H9 (cell line): ENCODE data around the gene LTF. TPM values are rescaled to one million over a fixed set of nuclear protein-coding genes. Genes with fewer than 3 reads are reported as not detected.

Experiments
- DNase-seq: peaks from one replicate; pipeline ENCODE4 v3.0.0-alpha.2; 2017
- H2AFZ ChIP-seq: one replicate; pipeline ENCODE4 v1.6.1; 2013; ENCODE audit warnings: mild to moderate bottlenecking, low read length, control low read depth, moderate library complexity
- H2AK5ac ChIP-seq: 2 replicates; pipeline ENCODE4 v1.6.1; 2013; ENCODE audit warnings: low read length, control low read depth, mixed read lengths; ENCODE audit not compliant: insufficient read length
- H2BK120ac ChIP-seq: one replicate; pipeline ENCODE4 v1.6.1; 2013; ENCODE audit warnings: low read depth, mild to moderate bottlenecking, low read length, control low read depth, inconsistent platforms; ENCODE audit not compliant: poor library complexity, severe bottlenecking
- H2BK12ac ChIP-seq: 2 replicates; pipeline ENCODE4 v1.6.1; 2013; ENCODE audit warnings: low read length, control low read depth, mixed read lengths, low read depth; ENCODE audit not compliant: insufficient read length
- H2BK15ac ChIP-seq: 2 replicates; pipeline ENCODE4 v1.6.1; 2013; ENCODE audit warnings: low read depth, low read length, control low read depth
- H2BK20ac ChIP-seq: one replicate; pipeline ENCODE4 v1.6.1; 2013; ENCODE audit warnings: low read depth, mild to moderate bottlenecking, low read length, control low read depth, inconsistent platforms; ENCODE audit not compliant: poor library complexity, severe bottlenecking
- H2BK5ac ChIP-seq: 2 replicates; pipeline ENCODE4 v1.6.1; 2013; ENCODE audit warnings: low read length, control low read depth, mixed read lengths; ENCODE audit not compliant: insufficient read length
- H3K14ac ChIP-seq: 2 replicates; pipeline ENCODE4 v1.6.1; 2013; ENCODE audit warnings: low read length, control low read depth; ENCODE audit not compliant: insufficient read depth
- H3K18ac ChIP-seq: 2 replicates; pipeline ENCODE4 v1.6.1; 2013; ENCODE audit warnings: low read depth, mild to moderate bottlenecking, mixed read lengths, low read length, control low read depth; ENCODE audit not compliant: insufficient read length
- H3K23ac ChIP-seq: 2 replicates; pipeline ENCODE4 v1.6.1; 2013; ENCODE audit warnings: low read length, control low read depth, mixed read lengths, low read depth; ENCODE audit not compliant: insufficient read length
- H3K23me2 ChIP-seq: 2 replicates; pipeline ENCODE4 v1.6.1; 2013; ENCODE audit warnings: low read depth, mild to moderate bottlenecking, mixed read lengths, low read length, control low read depth; ENCODE audit not compliant: insufficient read length, poor library complexity, severe bottlenecking
- H3K27ac ChIP-seq: 2 replicates; pipeline ENCODE4 v1.5.1; 2013; ENCODE audit warnings: low read length, control low read depth, mixed read lengths, low read depth; ENCODE audit not compliant: insufficient read length
- H3K27me3 ChIP-seq: 2 replicates; pipeline ENCODE4 v1.6.1; 2013; ENCODE audit warnings: low read length, control low read depth, inconsistent platforms; ENCODE audit not compliant: insufficient read depth
- H3K4ac ChIP-seq: 2 replicates; pipeline ENCODE4 v1.6.1; 2013; ENCODE audit warnings: low read depth, mild to moderate bottlenecking, control low read depth, inconsistent platforms, low read length, moderate library complexity
- H3K4me1 ChIP-seq: 2 replicates; pipeline ENCODE4 v1.6.1; 2013; ENCODE audit warnings: low read length, control low read depth, inconsistent platforms; ENCODE audit not compliant: insufficient read depth
- H3K4me2 ChIP-seq: 2 replicates; pipeline ENCODE4 v1.6.1; 2013; ENCODE audit warnings: low read length, control low read depth, mixed read lengths; ENCODE audit not compliant: insufficient read length, insufficient read depth
- H3K56ac ChIP-seq: 2 replicates; pipeline ENCODE4 v1.6.1; 2013; ENCODE audit warnings: low read depth, mild to moderate bottlenecking, mixed read lengths, low read length, control low read depth; ENCODE audit not compliant: insufficient read length
- H3K79me1 ChIP-seq: 2 replicates; pipeline ENCODE4 v1.6.1; 2013; ENCODE audit warnings: low read depth, mild to moderate bottlenecking, moderate library complexity, low read length, control low read depth, inconsistent platforms; ENCODE audit not compliant: insufficient read depth, poor library complexity, severe bottlenecking
- H3K79me2 ChIP-seq: 2 replicates; pipeline ENCODE4 v1.6.1; 2013; ENCODE audit warnings: low read length, control low read depth, inconsistent platforms; ENCODE audit not compliant: insufficient read depth
- H3K9ac ChIP-seq: 2 replicates; pipeline ENCODE4 v1.6.1; 2013; ENCODE audit warnings: low read length, control low read depth, mixed read lengths; ENCODE audit not compliant: insufficient read length; ENCODE audit errors: extremely low read depth
- H3K9me3 ChIP-seq: one replicate; pipeline ENCODE4 v1.6.1; 2013; ENCODE audit warnings: low read depth, low read length, inconsistent platforms; ENCODE audit not compliant: control insufficient read depth
- H3T11ph ChIP-seq: one replicate; pipeline ENCODE4 v1.6.1; 2013; ENCODE audit warnings: mild to moderate bottlenecking, low read length, control low read depth, inconsistent platforms
- H4K20me1 ChIP-seq: one replicate; pipeline ENCODE4 v1.6.1; 2013; ENCODE audit not compliant: control insufficient read depth, insufficient read length, insufficient read depth
- H4K5ac ChIP-seq: 2 replicates; pipeline ENCODE4 v1.6.1; 2013; ENCODE audit warnings: low read depth, mild to moderate bottlenecking, mixed read lengths, low read length, control low read depth; ENCODE audit not compliant: insufficient read length
- H4K8ac ChIP-seq: replicated peaks from 2 replicates; pipeline ENCODE4 v1.6.1; 2013; ENCODE audit warnings: low read length, control low read depth, mixed read lengths, low read depth; ENCODE audit not compliant: insufficient read length
- H4K91ac ChIP-seq: 2 replicates; pipeline ENCODE4 v1.6.1; 2013; ENCODE audit warnings: low read depth, mild to moderate bottlenecking, moderate library complexity, mixed read lengths, low read length, control low read depth; ENCODE audit not compliant: insufficient read length
- H3K27ac Mint-ChIP-seq, 3 experiments: 2 replicates in 2 of 3; 3 replicates in 1 of 3; pipeline ENCODE4 v1.8.0; 2020 to 2021; ENCODE audit warnings: mixed read lengths in 3 of 3, mild to moderate bottlenecking in 1 of 3, moderate library complexity in 1 of 3
- H3K27me3 Mint-ChIP-seq: 2 replicates; pipeline ENCODE4 v1.8.0; 2021; ENCODE audit warnings: low read depth, mild to moderate bottlenecking, moderate library complexity, mixed read lengths
- H3K36me3 Mint-ChIP-seq, 3 experiments: 2 replicates in 2 of 3; 3 replicates in 1 of 3; pipeline ENCODE4 v1.8.0; 2020 to 2021; ENCODE audit warnings: low read depth in 3 of 3, mixed read lengths in 3 of 3; ENCODE audit not compliant: insufficient read depth in 1 of 3
- H3K4me1 Mint-ChIP-seq, 2 experiments: 2 replicates each; pipeline ENCODE4 v1.8.0; 2020; ENCODE audit warnings: mixed read lengths in 2 of 2
- H3K4me3 Mint-ChIP-seq, 2 experiments: 2 replicates in 1 of 2; 3 replicates in 1 of 2; pipeline ENCODE4 v1.8.0; 2020 to 2021; ENCODE audit warnings: mild to moderate bottlenecking in 2 of 2, mixed read lengths in 2 of 2, moderate library complexity in 1 of 2
- H3K9me3 Mint-ChIP-seq, 2 experiments: 2 replicates in 1 of 2; 3 replicates in 1 of 2; pipeline ENCODE4 v1.8.0; 2020; ENCODE audit warnings: mild to moderate bottlenecking in 2 of 2, mixed read lengths in 2 of 2, moderate library complexity in 1 of 2
- WGBS: extraction: QIAGEN DNeasy Blood & Tissue Kit; methylation state at CpG from one replicate; pipeline ENCODE4 v1.1.7; 2013; ENCODE audit warnings: missing lambda C conversion rate, low lambda C conversion rate, mixed read lengths; ENCODE audit not compliant: insufficient read length; ENCODE audit errors: extremely low coverage; 5-methylcytosine and 5-hydroxymethylcytosine counted together
- total RNA-seq: library from RNA; stranded (reverse); gene quantifications from 2 replicates; pipeline ENCODE4 v1.2.1, GENCODE V29; 2021
- TF ChIP-seq, protein P1 (sequence below): fragments of 200-600 bp; sonication (generic); conservative IDR thresholded peaks from 3 replicates; pipeline ENCODE4 v1.8.0; 2021; ENCODE audit warnings: antibody characterized with exemption, mild to moderate bottlenecking

Gene LTF
- total RNA-seq, 1 experiment from 2014 or later = not detected

GRCh38 chr3:46484911-46485778, 20.4 kb upstream of the LTF start:
- DNase-seq = peak; percentile 65
- no peak overlapping the region for H3T11ph ChIP-seq
- H2BK120ac ChIP-seq = no peak overlapping the region
- Mint-ChIP-seq H3K36me3 (no peaks in the 10 kb centered on the region), H3K9me3 (no peaks in the 10 kb centered on the region; a peak in 1 of 5 replicates), H3K27me3 (peaks cover 6% of the 10 kb centered on the region; the same call in 1 of the 2 replicates), H3K4me3 (no peak overlapping the region), H3K4me1 (peaks cover 6 to 8% of the 10 kb centered on the region in 2 experiments), H3K27ac (no peak overlapping the region)
- H3K9me3 ChIP-seq = no peaks in the 10 kb centered on the region
- no peak overlapping the region for H3K23ac ChIP-seq
- no peaks in the 10 kb centered on the region for H3K79me1 ChIP-seq
- H3K27ac ChIP-seq = no peak overlapping the region
- no peak overlapping the region for H3K9ac ChIP-seq
- no peak overlapping the region for H4K8ac ChIP-seq
- no peak overlapping the region for H4K91ac ChIP-seq
- no peaks in the 10 kb centered on the region for H4K20me1 ChIP-seq
- no peak overlapping the region for H2AFZ ChIP-seq
- H2AK5ac ChIP-seq = no peak overlapping the region
- no peak overlapping the region for H2BK12ac ChIP-seq
- H3K4me1 ChIP-seq = no peaks in the 10 kb centered on the region
- TF ChIP-seq, protein P1, sequence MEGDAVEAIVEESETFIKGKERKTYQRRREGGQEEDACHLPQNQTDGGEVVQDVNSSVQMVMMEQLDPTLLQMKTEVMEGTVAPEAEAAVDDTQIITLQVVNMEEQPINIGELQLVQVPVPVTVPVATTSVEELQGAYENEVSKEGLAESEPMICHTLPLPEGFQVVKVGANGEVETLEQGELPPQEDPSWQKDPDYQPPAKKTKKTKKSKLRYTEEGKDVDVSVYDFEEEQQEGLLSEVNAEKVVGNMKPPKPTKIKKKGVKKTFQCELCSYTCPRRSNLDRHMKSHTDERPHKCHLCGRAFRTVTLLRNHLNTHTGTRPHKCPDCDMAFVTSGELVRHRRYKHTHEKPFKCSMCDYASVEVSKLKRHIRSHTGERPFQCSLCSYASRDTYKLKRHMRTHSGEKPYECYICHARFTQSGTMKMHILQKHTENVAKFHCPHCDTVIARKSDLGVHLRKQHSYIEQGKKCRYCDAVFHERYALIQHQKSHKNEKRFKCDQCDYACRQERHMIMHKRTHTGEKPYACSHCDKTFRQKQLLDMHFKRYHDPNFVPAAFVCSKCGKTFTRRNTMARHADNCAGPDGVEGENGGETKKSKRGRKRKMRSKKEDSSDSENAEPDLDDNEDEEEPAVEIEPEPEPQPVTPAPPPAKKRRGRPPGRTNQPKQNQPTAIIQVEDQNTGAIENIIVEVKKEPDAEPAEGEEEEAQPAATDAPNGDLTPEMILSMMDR = no peak
- no peak overlapping the region for H2BK15ac ChIP-seq
- H2BK5ac ChIP-seq = no peak overlapping the region
- H3K4me2 ChIP-seq = no peak overlapping the region
- H4K5ac ChIP-seq = no peak overlapping the region
- no peaks in the 10 kb centered on the region for H3K79me2 ChIP-seq
- peak overlapping the region; percentile 40 for H3K18ac ChIP-seq
- H3K23me2 ChIP-seq = no peaks in the 10 kb centered on the region
- H3K4ac ChIP-seq = no peak overlapping the region
- H3K27me3 ChIP-seq = no peaks in the 10 kb centered on the region; the same call in 1 of the 2 replicates
- H3K56ac ChIP-seq = no peak overlapping the region
- no peak overlapping the region for H3K14ac ChIP-seq
- WGBS = no CpG with 5 or more reads among the region's 10 CpGs
- H2BK20ac ChIP-seq = no peak overlapping the region
